HFFc6 (cell line): ENCODE data around the gene ATF7IP. TPM values are rescaled to one million over a fixed set of nuclear protein-coding genes. Genes with fewer than 3 reads are reported as not detected.

Experiments
- DNase-seq: peaks from one replicate; pipeline ENCODE4 v3.0.0-alpha.2; 2018
- H3K27ac Mint-ChIP-seq: 2 replicates; pipeline ENCODE4 v1.8.0; 2020; ENCODE audit warnings: mild to moderate bottlenecking, mixed read lengths
- H3K27me3 Mint-ChIP-seq: 2 replicates; pipeline ENCODE4 v1.8.0; 2021; ENCODE audit warnings: mild to moderate bottlenecking, moderate library complexity, mixed read lengths; ENCODE audit not compliant: insufficient read depth
- H3K36me3 Mint-ChIP-seq: 2 replicates; pipeline ENCODE4 v1.8.0; 2021; ENCODE audit warnings: low read depth, mixed read lengths
- H3K4me1 Mint-ChIP-seq: 2 replicates; pipeline ENCODE4 v1.8.0; 2020; ENCODE audit warnings: low read depth, mixed read lengths
- H3K4me3 Mint-ChIP-seq: 2 replicates; pipeline ENCODE4 v1.8.0; 2020; ENCODE audit warnings: mild to moderate bottlenecking, moderate library complexity, mixed read lengths
- H3K9me3 Mint-ChIP-seq: 2 replicates; pipeline ENCODE4 v1.8.0; 2020; ENCODE audit warnings: mild to moderate bottlenecking, mixed read lengths
- CTCF ChIP-seq: fragments of 200-600 bp; sonication (generic); IDR thresholded peaks from 2 replicates; pipeline ENCODE4 v1.5.0; 2021; ENCODE audit warnings: antibody characterized with exemption, mild to moderate bottlenecking
- total RNA-seq, 6 experiments: library from RNA; stranded (reverse); fragmentation: NEBNext Ultra II Directional; extraction: Animal tissue kit (Norgen Biotek cat#: 25700); gene quantifications; 2 replicates in 1 of 6; 3 replicates in 5 of 6; pipeline ENCODE4 v1.2.3, GENCODE V29; 2021

Gene ATF7IP
- total RNA-seq, 6 experiments from 2014 or later: 38.3 to 47.3 (median 41.7) TPM

GRCh38 chr12:14510574-14510973 is 145.1 kb downstream of the ATF7IP start:
- Mint-ChIP-seq H3K27ac (no peak overlapping the region), H3K27me3 (0 out of 2 replicates have a peak, but pooled peaks cover 2% of the 10 kb centered on the region), H3K4me1 (no peaks in the 10 kb centered on the region), H3K9me3 (no peaks in the 10 kb centered on the region), H3K36me3 (no peaks in the 10 kb centered on the region; the same call in 1 of the 2 replicates), H3K4me3 (no peak overlapping the region)
- TF ChIP-seq CTCF: no peak
- no peak for DNase-seq

- Mint-ChIP-seq H3K27me3 (0 out of 2 replicates have a peak, but pooled peaks cover 2% of the 10 kb centered on the region), H3K9me3 (no peaks in the 10 kb centered on the region), H3K36me3 (no peaks in the 10 kb centered on the region), H3K4me1 (no peaks in the 10 kb centered on the region), H3K27ac (no peak overlapping the region), H3K4me3 (no peak overlapping the region)
- TF ChIP-seq CTCF: peak; percentile 46; the same call in 1 of the 2 replicates
- DNase-seq: peak; percentile 11
Observed at GRCh38 chr12:14514154-14514842, 148.8 kb downstream of the ATF7IP start.

- Mint-ChIP-seq H3K27ac (no peak overlapping the region), H3K27me3 (0 out of 2 replicates have a peak, but pooled peaks cover 2% of the 10 kb centered on the region), H3K4me3 (no peak overlapping the region), H3K36me3 (no peaks in the 10 kb centered on the region), H3K4me1 (no peaks in the 10 kb centered on the region), H3K9me3 (no peaks in the 10 kb centered on the region)
- TF ChIP-seq CTCF: no peak
- DNase-seq: no peak
Observed at GRCh38 chr12:14514946-14515345, 149.5 kb downstream of the ATF7IP start.

- Mint-ChIP-seq H3K27ac (no peak overlapping the region), H3K9me3 (peaks cover 23% of the 10 kb centered on the region), H3K27me3 (peaks cover 3% of the 10 kb centered on the region), H3K36me3 (no peaks in the 10 kb centered on the region; the same call in 1 of the 2 replicates), H3K4me1 (no peaks in the 10 kb centered on the region), H3K4me3 (no peak overlapping the region)
- TF ChIP-seq CTCF: no peak
- DNase-seq: no peak
Observed at GRCh38 chr12:14521822-14522221, 156.3 kb downstream of the ATF7IP start.

- Mint-ChIP-seq H3K4me3 (no peak overlapping the region), H3K36me3 (no peaks in the 10 kb centered on the region; the same call in 1 of the 2 replicates), H3K4me1 (no peaks in the 10 kb centered on the region), H3K27me3 (peaks cover 3% of the 10 kb centered on the region), H3K9me3 (peaks cover 23% of the 10 kb centered on the region), H3K27ac (no peak overlapping the region)
- no peak for TF ChIP-seq CTCF
- DNase-seq: no peak
Observed at GRCh38 chr12:14525964-14526363, 160.5 kb downstream of the ATF7IP start.
